CD4-positive, alpha-beta T cell (primary cell): ENCODE data around the gene LOXL1. TPM values are rescaled to one million over a fixed set of nuclear protein-coding genes. Genes with fewer than 3 reads are reported as not detected.
A peak's percentile ranks its signal among the peaks of the same experiment; 100 is the strongest.

Experiments
- ATAC-seq: fragments of 200-7000 bp; cut with Tn5 transposase; one replicate; pipeline ENCODE4 v1.10.0; 2022; ENCODE audit warnings: mild to moderate bottlenecking; ENCODE audit not compliant: poor library complexity
- CTCF ChIA-PET: fragments of 350-600 bp; sonication (Branson Sonifier 250); formaldehyde crosslinking; loops from one replicate; lab custom pipeline; 2021; ENCODE audit warnings: antibody characterized with exemption, inconsistent platforms; lab: Charles Lee
- POLR2A ChIA-PET: fragments of 350-600 bp; sonication (Branson Sonifier 250); formaldehyde crosslinking; loops from one replicate; lab custom pipeline; 2021; ENCODE audit warnings: antibody characterized with exemption, inconsistent platforms; lab: Charles Lee
- DNase-seq, 14 experiments: peaks; one replicate each; pipeline ENCODE4 v3.0.0-alpha.2; 2013 to 2020; ENCODE audit warnings: mixed read lengths in 2 of 14
- H3K27ac ChIP-seq, 2 donors: one replicate each; pipeline versions ENCODE4 v1.5.1 to v1.7.0; 2013; ENCODE audit warnings: low read length in 2 of 2, low read depth in 1 of 2, mild to moderate bottlenecking in 1 of 2
- H3K27me3 ChIP-seq, 2 experiments: 1 replicate in 1 of 2; 2 replicates in 1 of 2; pipeline versions ENCODE4 v1.6.1 to v1.7.0; 2013; ENCODE audit warnings: low read length in 2 of 2, control low read depth in 1 of 2, mild to moderate bottlenecking in 1 of 2, moderate library complexity in 1 of 2; ENCODE audit not compliant: insufficient read depth in 2 of 2, control insufficient read depth in 1 of 2
- H3K36me3 ChIP-seq: one replicate; pipeline ENCODE4 v1.6.1; 2013; ENCODE audit warnings: low read length, control low read depth; ENCODE audit not compliant: insufficient read depth
- H3K4me1 ChIP-seq: one replicate; pipeline ENCODE4 v1.6.1; 2013; ENCODE audit warnings: low read length, control low read depth; ENCODE audit not compliant: insufficient read depth
- H3K4me3 ChIP-seq: one replicate; pipeline ENCODE4 v1.5.1; 2013; ENCODE audit warnings: mild to moderate bottlenecking, low read length, moderate library complexity
- H3K9me3 ChIP-seq, 2 experiments: 1 replicate in 1 of 2; 2 replicates in 1 of 2; pipeline versions ENCODE4 v1.6.1 to v1.7.0; 2013; ENCODE audit warnings: low read length in 2 of 2, mild to moderate bottlenecking in 2 of 2, control low read depth in 1 of 2, moderate library complexity in 1 of 2; ENCODE audit not compliant: control insufficient read depth in 1 of 2, insufficient read depth in 1 of 2
- H3K27ac Mint-ChIP-seq: one replicate; pipeline ENCODE4 v1.8.0; 2020; ENCODE audit warnings: mixed read lengths
- H3K27me3 Mint-ChIP-seq: one replicate; pipeline ENCODE4 v1.8.0; 2021; ENCODE audit warnings: mixed read lengths
- H3K36me3 Mint-ChIP-seq: one replicate; pipeline ENCODE4 v1.8.0; 2021; ENCODE audit warnings: low read depth, mixed read lengths
- H3K4me1 Mint-ChIP-seq: one replicate; pipeline ENCODE4 v1.8.0; 2021; ENCODE audit warnings: low read depth, mixed read lengths
- H3K4me3 Mint-ChIP-seq: one replicate; pipeline ENCODE4 v1.8.0; 2020; ENCODE audit warnings: mild to moderate bottlenecking, mixed read lengths
- H3K9me3 Mint-ChIP-seq: one replicate; pipeline ENCODE4 v1.8.0; 2020; ENCODE audit warnings: mixed read lengths
- intact Hi-C, 2 experiments: fragments of 100-400 bp; cut with DNase I in 1 of 2; cut with micrococcal nuclease in 1 of 2; formaldehyde crosslinking; loops; one replicate each; pipeline versions ENCODE4 v1.15.1 to v1.9.0; 2023 to 2025; cut with DNase I, micrococcal nuclease
- total RNA-seq, 174 experiments: library from RNA in 2 of 174; stranded (reverse) in 2 of 174; gene quantifications; one replicate each; pipeline ENCODE4 v1.2.3 and lab custom pipeline; 2021 to 2026
- TF ChIP-seq, protein P1 (sequence below): fragments of 200-600 bp; IDR thresholded peaks from one replicate; pipeline ENCODE4 v1.8.0; 2022; ENCODE audit warnings: antibody characterized with exemption, mild to moderate bottlenecking

The LOXL1 gene
- total RNA-seq, 2 experiments from 2014 or later: 3.0 to 3.5 TPM

DNA sequence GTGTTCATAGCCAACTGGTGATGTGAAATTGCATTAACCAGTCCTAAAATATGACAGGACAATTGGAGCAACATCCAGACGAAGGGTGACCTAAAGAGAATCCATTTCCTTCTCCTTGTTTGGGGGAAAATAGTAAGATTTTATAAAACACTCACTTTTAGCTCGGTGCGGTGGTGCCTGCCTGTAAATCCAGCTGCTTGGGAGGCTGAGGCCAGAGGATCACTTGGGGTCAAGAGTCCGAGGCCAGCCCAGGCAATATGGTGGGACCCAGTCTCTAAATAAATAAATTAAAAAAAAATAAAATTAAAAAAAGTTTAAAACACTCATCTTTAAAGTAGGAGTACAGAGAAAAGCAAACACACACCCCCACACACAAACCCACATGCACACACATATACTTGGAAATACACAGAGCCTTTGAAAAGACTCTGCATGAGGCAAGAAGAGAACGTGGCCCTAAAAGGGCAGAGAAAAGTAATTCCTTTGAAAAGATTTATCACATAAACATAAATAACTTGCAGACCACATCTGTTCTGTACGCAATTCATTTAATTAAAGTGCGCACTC lies 14.1 kb upstream of the LOXL1 start:
- Histone ChIP-seq H3K4me3 (no peak overlapping the region), H3K27me3 (no peaks in the 10 kb centered on the region), H3K27ac (no peak overlapping the region), H3K4me1 (peaks cover 8% of the 10 kb centered on the region), H3K36me3 (peaks cover 5% of the 10 kb centered on the region), H3K9me3 (peaks cover 0 to 4% of the 10 kb centered on the region in 2 experiments)
- no peak overlapping the region for H3K27ac Mint-ChIP-seq
- TF ChIP-seq, protein P1, sequence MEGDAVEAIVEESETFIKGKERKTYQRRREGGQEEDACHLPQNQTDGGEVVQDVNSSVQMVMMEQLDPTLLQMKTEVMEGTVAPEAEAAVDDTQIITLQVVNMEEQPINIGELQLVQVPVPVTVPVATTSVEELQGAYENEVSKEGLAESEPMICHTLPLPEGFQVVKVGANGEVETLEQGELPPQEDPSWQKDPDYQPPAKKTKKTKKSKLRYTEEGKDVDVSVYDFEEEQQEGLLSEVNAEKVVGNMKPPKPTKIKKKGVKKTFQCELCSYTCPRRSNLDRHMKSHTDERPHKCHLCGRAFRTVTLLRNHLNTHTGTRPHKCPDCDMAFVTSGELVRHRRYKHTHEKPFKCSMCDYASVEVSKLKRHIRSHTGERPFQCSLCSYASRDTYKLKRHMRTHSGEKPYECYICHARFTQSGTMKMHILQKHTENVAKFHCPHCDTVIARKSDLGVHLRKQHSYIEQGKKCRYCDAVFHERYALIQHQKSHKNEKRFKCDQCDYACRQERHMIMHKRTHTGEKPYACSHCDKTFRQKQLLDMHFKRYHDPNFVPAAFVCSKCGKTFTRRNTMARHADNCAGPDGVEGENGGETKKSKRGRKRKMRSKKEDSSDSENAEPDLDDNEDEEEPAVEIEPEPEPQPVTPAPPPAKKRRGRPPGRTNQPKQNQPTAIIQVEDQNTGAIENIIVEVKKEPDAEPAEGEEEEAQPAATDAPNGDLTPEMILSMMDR: no peak
- intact Hi-C loops: no loop called here
- no peak overlapping the region for H3K4me3 Mint-ChIP-seq
- no peaks in the 10 kb centered on the region for H3K9me3 Mint-ChIP-seq
- no peaks in the 10 kb centered on the region for H3K27me3 Mint-ChIP-seq
- ChIA-PET CTCF (interaction anchor here (0.8 kb wide), 1 partner anchor 8 kb away, joined by 3 read pairs; no protein-coding TSS in a partner anchor), POLR2A (interaction anchor here (1.1 kb wide), 1 partner anchor 16 kb away, joined by 4 read pairs; no protein-coding TSS in a partner anchor)
- H3K36me3 Mint-ChIP-seq: peaks cover 25% of the 10 kb centered on the region
- ATAC-seq (no peak), DNase-seq (no peak)
- no peaks in the 10 kb centered on the region for H3K4me1 Mint-ChIP-seq

DNA sequence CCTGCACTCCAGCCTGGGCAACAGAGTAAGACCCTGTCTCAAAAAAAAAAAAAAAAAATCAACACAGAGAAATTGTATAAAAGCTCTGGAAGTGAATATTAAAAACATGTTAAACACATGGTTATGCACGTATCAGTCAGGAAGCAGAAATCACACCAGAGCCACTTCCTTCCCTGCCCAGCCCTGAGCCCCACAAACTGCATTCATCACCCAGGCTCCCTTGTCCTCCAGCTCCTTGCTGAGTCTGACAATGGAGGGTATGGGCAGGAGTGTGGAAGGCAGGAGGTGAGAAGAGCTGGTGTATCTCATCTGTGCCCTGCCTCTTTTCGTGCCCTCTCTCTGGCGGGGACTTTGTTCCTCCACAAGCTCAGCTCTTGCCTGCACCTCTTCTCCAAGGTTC lies 12.1 kb upstream of the LOXL1 start:
- no peak for ATAC-seq
- Histone ChIP-seq H3K9me3 (peaks cover 0 to 8% of the 10 kb centered on the region in 2 experiments), H3K27me3 (no peaks in the 10 kb centered on the region), H3K27ac (no peak overlapping the region), H3K4me1 (peaks cover 8% of the 10 kb centered on the region), H3K36me3 (peaks cover 8% of the 10 kb centered on the region), H3K4me3 (no peak overlapping the region)
- ChIA-PET CTCF (interaction anchor here (1.7 kb wide), 1 partner anchor 14 kb away, joined by 5 read pairs; no protein-coding TSS in a partner anchor), POLR2A (no interaction called here)
- Mint-ChIP-seq H3K27ac (no peak overlapping the region), H3K9me3 (no peaks in the 10 kb centered on the region), H3K4me3 (no peak overlapping the region), H3K36me3 (peaks cover 36% of the 10 kb centered on the region), H3K4me1 (no peaks in the 10 kb centered on the region), H3K27me3 (no peaks in the 10 kb centered on the region)
- intact Hi-C loops: no loop called here
- TF ChIP-seq, protein P1: no peak
- peak in 1 of 14 experiments; percentile 40 for DNase-seq

DNA sequence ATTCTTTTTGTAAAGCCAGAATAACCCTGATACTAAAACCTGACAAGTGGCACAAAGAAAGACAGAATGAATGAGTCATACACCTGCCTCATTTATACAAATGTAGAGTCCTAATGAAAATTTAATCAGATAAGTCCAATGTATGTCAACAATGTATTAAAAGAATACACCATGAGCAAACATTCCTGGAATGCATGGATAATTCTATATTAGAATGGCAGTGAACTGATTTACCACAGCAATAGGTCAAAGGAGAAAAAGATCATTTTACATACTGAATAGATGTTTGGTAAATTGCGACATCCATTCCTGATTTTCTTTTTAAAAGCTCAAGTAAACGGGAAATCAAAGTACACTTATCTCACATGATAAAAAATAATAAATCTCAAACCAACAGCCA lies 11.2 kb upstream of the LOXL1 start:
- ATAC-seq: no peak
- Histone ChIP-seq H3K4me3 (no peak overlapping the region), H3K4me1 (peaks cover 15% of the 10 kb centered on the region), H3K27ac (no peak overlapping the region), H3K9me3 (peaks cover 0 to 11% of the 10 kb centered on the region in 2 experiments), H3K36me3 (peaks cover 10% of the 10 kb centered on the region), H3K27me3 (no peaks in the 10 kb centered on the region)
- ChIA-PET CTCF (interaction anchor here (1.2 kb wide), 1 partner anchor 13 kb away, joined by 8 read pairs; no protein-coding TSS in a partner anchor), POLR2A (no interaction called here)
- no peak overlapping the region for H3K27ac Mint-ChIP-seq
- no peak overlapping the region for H3K4me3 Mint-ChIP-seq
- peaks cover 42% of the 10 kb centered on the region for H3K36me3 Mint-ChIP-seq
- H3K9me3 Mint-ChIP-seq: no peaks in the 10 kb centered on the region
- H3K4me1 Mint-ChIP-seq: peaks cover 4% of the 10 kb centered on the region
- intact Hi-C loops: no loop called here
- no peak for DNase-seq
- H3K27me3 Mint-ChIP-seq: no peaks in the 10 kb centered on the region
- TF ChIP-seq, protein P1: no peak
